ENCODE data around the gene UIMC1. TPM values are rescaled to one million over a fixed set of nuclear protein-coding genes. Genes with fewer than 3 reads are reported as not detected.

UIMC1 gene
- total and polyA plus RNA-seq, 2 of the 4 experiments (the other 2 are of a cell fraction), result 19.5 to 27.6 TPM

- H3K4ac ChIP-seq (ENCODE audit: low read depth, low read length), result no peak overlapping the region
- no peak overlapping the region for H3K9ac ChIP-seq (ENCODE audit: low read depth, low read length)
- H4K5ac ChIP-seq (ENCODE audit: low read depth, low read length), result no peak overlapping the region
- no peak overlapping the region for H4K8ac ChIP-seq (ENCODE audit: low read depth in 2 of 2, low read length in 2 of 2)
- no TSS peak for BruUV-seq (replicated peaks)
- no peaks in the 10 kb centered on the region for H3K9me1 ChIP-seq (ENCODE audit: insufficient read depth, low read length)
- no peak overlapping the region for H3K14ac ChIP-seq (replicated peaks; ENCODE audit: low read depth, low read length)
- in situ Hi-C loops (cut with MboI; ENCODE audit: low sequenced_read_pairs) (no loop called here), dilution Hi-C loops (cut with HindIII; ENCODE audit: low sequenced_read_pairs, unreplicated experiment) (no loop called here), intact Hi-C loops (cut with micrococcal nuclease) (no loop called here)
- ATAC-seq (ENCODE audit: low read depth), result no peak
- no peak for DNase-seq
- no peaks in the 10 kb centered on the region for H3K4me1 ChIP-seq (ENCODE audit: control insufficient read depth, insufficient read depth, low read length)
- no peak overlapping the region for H2BK15ac ChIP-seq (ENCODE audit: low read depth, low read length)
- H3K18ac ChIP-seq (ENCODE audit: low read depth, low read length), result no peak overlapping the region
- no peaks in the 10 kb centered on the region for H3K36me3 ChIP-seq (ENCODE audit: control insufficient read depth, insufficient read depth, low read length)
- no peak overlapping the region for H4K91ac ChIP-seq (ENCODE audit: insufficient read depth, low read depth, low read length)
- H3K9me3 ChIP-seq (ENCODE audit: control insufficient read depth, insufficient read depth, low read length), result no peaks in the 10 kb centered on the region
- H2BK120ac ChIP-seq (ENCODE audit: low read depth, low read length), result no peak overlapping the region
- H3K56ac ChIP-seq (ENCODE audit: extremely low read depth, insufficient read depth, low read length), result no peak overlapping the region
- no peak overlapping the region for H2BK20ac ChIP-seq (ENCODE audit: low read depth, low read length)
- peaks cover 64% of the 10 kb centered on the region for H3K27me3 ChIP-seq (ENCODE audit: control insufficient read depth, insufficient read depth, low read length)
- no peak overlapping the region for H2AK9ac ChIP-seq (replicated peaks; ENCODE audit: low read depth, low read length, poor library complexity)
- no peaks in the 10 kb centered on the region for H3K79me1 ChIP-seq (ENCODE audit: low read depth in 1 of 2, low read length in 2 of 2)
- no peak overlapping the region for H2AFZ ChIP-seq (replicated peaks; ENCODE audit: low read length, poor library complexity)
- H3K23ac ChIP-seq (ENCODE audit: low read depth, low read length), result no peak overlapping the region
- H3K4me2 ChIP-seq (ENCODE audit: low read depth, low read length), result no peak overlapping the region
- CTCF ChIA-PET, result no interaction called here
- H3K27ac ChIP-seq (ENCODE audit: insufficient read depth, low read length), result no peak overlapping the region
- no peaks in the 10 kb centered on the region for H4K20me1 ChIP-seq (ENCODE audit: insufficient read depth, low read length)
- no peak overlapping the region for H2AK5ac ChIP-seq (ENCODE audit: low read depth, low read length)
- WGBS, 2 experiments (ENCODE audit: extremely low coverage in 2 of 2, insufficient read length in 1 of 2), result 51% methylated on average over 3 of the region's 11 CpGs; no CpG with 5 or more reads in 1 of the 2 experiments
- TF ChIP-seq ELK1 (IDR thresholded peaks at IDR 0.05; ENCODE audit: borderline replicate concordance, low read depth, low read length) (no peak), RCOR1 (IDR thresholded peaks at IDR 0.05; ENCODE audit: insufficient replicate concordance, low read length) (no peak), CEBPB (IDR thresholded peaks at IDR 0.05; ENCODE audit: low read depth, low read length) (no peak), BHLHE40 (IDR thresholded peaks at IDR 0.05; ENCODE audit: low read depth, low read length) (no peak)
- POLR2A ChIA-PET (ENCODE audit: unreplicated experiment), result no interaction called here
- no peak overlapping the region for H3K4me3 ChIP-seq (ENCODE audit: insufficient read depth, low read depth, low read length)
- no peak overlapping the region for H2BK5ac ChIP-seq (ENCODE audit: low read depth, low read length, poor library complexity, severe bottlenecking)
Measured at GRCh38 chr5:176861276-176861675, 145.3 kb downstream of the UIMC1 start.

Data from IMR-90 (cell line).